IPS DF 19.7 (cell line): ENCODE data around the gene THADA.

Experiments used
- DNase-seq: peaks from one replicate; pipeline ENCODE4 v3.0.0-alpha.2; 2013; ENCODE audit warnings: low read depth, low spot score

Gene THADA

DNA sequence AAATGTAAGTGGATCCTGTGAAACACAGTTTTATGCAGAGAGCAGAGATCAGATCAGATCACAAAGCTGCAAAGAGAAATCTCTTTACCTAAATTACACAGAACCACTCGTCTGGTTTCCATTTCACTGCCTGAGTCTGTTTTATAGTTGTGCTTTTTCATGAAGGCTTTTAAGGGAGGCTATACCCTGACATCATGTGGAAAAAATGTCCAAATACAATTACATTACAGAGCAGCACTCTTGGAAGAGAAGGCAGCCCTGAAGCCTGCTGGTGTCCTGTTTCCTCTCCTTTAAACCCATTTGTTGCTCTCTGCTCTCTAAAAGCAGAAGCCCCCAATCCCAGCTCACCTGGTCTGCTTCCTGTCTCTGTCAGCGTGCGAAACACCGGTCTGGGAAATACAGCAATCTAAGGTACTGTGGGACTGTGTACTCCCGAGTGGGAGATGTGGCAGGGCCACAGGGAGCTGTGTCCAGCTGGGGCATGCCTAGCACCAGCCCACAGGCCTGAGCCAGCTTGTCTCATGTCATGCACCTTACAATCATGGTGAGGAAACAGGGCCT is 344.6 kb downstream of the THADA start:
- DNase-seq, result no peak

DNA sequence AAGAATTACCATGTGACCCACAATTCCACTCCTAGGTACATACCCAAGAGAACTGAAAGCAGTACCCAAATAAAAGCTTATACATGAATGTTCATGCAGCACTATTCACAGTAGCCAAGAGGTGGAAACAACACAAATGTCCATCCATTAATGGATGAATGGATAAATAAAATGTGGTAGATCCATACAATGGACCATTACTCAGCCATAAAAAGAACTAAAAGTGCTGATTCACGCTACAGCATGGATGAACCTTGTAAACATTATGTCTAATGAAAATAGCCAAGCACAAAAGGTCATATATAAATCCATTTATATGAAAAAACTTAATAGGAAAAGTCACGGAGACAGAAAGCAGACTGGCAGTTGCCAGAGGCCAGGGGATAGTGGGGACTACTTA is 345.8 kb downstream of the THADA start:
- DNase-seq, result no peak

GRCh38 chr2:43248621-43249020 is 347.2 kb downstream of the THADA start:
- no peak for DNase-seq

- no peak for DNase-seq
These were observed 349.2 kb downstream of the THADA start for GRCh38 chr2:43246641-43247040.

DNA sequence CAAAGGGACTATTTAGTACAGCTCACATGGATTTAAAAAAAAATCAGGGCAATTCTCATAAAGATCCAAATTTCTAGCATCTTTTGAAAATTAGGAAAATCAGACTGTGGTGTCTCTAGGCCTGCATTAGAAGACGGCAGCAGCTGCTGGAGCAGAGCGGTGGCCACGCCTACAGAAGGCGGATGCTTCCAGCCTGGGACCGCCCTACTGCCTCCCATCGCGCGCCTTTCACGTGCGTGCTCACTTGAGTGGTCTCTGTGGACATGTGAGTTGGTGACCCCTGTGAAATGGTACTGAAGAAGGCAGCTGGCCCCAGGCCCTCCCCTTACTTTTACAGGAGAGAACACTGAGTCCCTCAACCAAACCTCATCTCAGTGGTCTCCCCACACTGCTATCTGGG is 354.3 kb downstream of the THADA start:
- DNase-seq, result no peak

- DNase-seq, result no peak
These were observed 355.1 kb downstream of the THADA start for GRCh38 chr2:43240766-43241150.

DNA sequence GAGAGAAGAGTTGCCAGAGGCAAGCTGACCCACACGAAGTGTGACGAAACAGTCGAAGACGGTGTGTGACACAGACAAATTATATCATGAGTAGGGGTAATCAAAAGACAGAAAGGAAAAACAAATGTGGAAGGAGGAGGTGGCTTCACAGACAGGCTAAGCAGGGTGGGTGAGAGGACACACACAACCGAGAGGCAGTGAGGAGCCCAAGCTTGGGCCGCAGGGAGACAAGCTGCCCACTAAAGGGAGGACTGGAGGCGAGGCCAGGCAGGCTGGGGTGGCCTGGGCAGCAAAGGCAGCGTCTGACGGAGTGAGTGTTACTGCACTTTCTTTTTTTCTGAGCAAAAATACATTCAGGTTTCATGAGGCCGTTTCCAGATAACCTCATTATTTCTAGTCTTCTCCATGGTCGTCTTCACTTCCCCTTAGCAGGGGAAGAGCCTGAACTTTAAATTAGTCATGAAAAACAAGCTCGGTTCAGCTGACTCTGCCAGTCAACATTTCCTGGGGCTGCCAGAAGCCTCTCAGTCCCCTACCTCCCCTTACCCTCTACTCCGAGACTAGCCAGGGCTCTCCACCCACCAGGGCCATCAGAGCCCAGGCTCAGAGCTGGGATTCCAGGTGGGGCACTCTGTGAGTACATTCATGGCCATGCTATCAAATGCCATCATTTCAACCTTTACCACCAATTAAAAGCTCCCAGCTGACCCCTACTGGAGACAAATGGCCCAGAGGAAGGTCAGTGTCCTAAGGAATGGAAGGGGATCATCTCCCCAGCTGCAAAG is 355.7 kb downstream of the THADA start:
- no peak for DNase-seq

DNA sequence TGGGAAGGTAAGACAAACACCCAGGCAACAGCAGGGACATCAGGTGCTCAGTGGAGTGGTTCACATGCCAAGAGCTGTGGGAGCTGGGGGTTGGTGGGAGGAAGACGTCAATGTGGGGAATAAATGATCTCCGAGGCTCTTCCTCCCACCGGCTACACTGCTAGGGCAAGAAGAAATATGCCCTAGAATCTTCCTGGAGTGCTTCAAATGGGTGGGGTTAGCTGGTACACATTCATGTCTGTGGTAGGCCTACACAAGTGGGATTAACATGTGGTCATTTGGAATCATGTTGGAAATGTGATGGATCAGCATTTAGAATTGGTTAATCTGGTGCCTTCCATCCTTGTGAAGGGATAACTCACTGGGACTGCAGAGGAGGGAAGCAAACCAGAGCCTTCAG is 357.0 kb downstream of the THADA start:
- DNase-seq, result no peak

- DNase-seq, result no peak
These were observed 357.7 kb downstream of the THADA start for GRCh38 chr2:43238176-43238575.

DNA sequence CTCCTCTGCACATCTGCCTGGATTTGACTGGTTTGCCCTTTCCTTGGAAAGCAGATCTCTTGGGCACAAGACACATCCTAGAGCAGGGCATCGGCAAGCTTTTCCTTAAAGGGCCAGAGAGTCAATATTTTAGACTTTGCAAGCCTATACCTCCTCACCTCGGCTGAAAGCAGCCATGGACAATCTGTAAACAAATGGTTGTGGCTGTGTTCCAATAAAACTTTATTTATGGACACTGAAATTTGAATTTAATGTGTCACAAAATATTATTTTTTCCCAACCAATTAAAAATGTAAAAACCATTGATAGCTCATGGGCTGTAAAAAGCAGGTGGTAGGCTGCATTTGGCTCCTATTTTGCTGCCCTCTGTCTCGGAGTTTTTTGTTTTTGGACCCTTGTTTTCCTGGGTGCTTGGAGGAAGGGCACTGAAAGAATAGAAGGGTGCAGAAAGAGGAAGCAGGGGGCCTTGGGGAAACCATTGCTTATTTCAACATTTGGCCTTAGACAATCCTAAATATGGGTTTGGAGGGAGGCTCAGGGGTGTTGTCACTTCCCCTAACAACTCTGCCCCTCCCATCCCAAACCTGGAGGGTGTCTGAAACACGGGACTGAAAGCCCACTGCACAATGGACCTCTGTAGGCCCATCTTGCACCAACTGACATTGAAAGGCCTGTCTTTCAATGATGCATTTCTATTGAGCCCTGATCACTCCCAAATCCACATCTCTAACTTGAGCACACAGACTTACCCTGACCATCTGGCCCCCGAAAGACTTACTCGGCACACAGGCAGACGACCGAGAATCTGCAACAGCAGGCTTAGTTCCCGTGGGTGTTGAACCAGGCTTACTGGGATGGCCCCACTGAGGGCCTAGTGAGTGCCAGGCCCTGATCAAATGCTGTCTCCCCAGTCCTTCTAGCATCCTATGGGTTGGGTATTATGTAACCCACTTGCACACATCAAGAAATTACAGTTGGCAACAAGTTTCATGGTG is 362.3 kb downstream of the THADA start:
- no peak for DNase-seq

DNA sequence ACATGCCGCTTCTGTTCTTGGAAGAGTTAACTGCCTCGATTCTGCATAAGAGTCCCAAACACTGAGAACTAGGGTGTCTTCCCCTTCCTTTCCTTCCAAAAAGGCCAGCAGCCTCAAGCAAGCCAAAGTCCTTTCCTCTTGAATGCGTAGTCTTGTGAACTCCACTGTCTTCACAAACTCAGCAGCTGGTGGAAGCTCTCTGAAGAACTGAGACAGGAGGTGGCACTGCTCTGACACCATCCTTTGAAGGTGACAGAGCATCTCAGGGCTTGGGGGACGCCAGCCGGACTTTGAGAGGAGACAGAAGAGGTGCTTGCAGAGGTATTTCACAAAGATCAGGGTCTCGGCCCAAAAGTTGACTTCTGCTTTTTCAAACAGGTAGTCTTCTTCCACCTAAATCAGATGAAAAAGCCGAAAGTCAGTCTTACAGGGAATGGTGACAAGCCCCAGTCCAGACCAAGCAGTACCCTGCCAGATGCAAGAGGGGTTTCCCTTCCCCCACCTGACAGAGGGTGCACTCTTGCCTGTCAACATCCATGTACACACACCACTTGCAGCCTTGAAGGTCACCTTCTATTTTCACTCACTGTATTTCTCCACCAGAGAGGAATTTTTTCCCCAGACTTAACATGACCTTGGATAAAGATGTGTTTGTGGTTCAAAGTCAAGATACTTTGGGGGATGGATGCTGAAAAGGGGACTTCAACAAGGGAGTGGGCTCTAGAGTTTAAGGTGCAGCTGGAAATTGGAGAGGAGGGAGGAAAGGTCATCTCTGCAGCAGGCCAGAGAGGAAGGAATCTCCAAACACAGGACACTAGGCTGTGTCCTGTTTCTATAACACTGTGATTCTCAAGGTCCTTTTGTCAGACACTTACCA is 364.6 kb downstream of the THADA start:
- DNase-seq, result no peak

DNA sequence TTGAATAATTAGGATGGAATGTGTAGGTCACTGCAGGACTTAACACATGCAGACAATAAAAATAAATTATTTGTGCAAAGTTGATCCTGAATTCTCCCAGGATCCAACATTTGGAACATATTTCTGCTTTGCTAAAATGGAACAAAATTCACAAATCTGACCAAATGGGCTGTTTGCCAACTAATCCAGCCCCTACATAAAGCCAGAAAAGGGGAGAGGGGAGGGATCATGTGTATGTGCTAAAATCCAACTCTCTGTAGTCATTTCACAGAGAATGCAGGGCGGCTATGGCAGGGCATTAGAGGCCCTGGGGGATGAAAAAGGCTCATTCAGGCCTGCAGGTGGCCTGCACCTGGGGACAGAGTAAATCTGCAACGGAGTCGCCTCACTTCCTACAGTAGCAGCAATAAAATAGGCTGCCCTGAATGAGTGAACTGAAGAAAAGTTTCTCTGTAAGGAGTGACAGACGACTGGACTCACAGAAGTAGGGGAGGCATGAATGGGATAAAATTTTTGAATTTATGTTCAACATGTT is 365.4 kb downstream of the THADA start:
- DNase-seq, result no peak

DNA sequence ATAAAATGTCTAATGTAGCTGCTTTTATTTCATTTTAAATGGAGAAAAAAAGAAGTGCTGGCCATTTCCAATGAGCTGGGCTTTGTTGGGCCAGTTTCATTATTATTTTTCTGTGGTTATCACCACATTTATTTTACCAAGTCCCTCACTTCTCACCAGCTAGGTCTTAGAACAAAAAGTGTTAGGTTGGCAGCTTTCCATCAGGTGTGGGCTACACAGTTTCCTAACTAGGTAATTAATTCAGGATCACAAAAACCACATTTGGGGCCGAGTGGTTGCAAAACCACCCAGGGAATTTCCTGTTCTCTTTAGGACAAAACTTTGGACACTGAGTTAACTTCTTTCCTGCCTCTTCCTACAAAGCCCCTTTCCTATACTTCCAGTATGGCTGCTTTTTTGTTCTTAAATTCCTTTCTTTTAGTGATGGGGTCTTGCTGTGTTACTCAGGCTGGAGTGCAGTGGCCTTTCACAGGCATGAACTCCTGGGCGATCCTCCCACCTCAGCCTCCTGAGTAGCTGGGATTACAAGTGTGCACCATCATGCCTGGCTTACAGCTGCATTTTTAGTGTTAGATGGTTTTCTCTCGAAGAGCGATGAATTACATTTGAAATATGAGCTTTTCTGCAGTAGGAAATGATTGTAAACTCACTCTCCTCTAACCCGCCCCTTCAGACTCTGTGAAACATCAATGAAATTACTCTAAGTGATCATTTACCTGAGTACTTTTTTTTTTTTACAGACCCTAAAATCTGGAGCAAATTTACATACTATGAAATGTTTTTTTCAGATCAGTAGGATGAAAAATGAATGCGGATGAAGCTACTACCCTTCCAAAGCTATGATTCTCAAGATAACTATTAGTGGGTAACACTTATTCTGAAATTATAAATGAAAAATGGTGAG is 366.8 kb downstream of the THADA start:
- no peak for DNase-seq

- no peak for DNase-seq
These were observed 367.5 kb downstream of the THADA start for GRCh38 chr2:43228321-43228751.

- no peak for DNase-seq
These were observed 368.0 kb downstream of the THADA start for GRCh38 chr2:43227830-43228281.

- DNase-seq, result no peak
These were observed 368.6 kb downstream of the THADA start for GRCh38 chr2:43226955-43227829.

DNA sequence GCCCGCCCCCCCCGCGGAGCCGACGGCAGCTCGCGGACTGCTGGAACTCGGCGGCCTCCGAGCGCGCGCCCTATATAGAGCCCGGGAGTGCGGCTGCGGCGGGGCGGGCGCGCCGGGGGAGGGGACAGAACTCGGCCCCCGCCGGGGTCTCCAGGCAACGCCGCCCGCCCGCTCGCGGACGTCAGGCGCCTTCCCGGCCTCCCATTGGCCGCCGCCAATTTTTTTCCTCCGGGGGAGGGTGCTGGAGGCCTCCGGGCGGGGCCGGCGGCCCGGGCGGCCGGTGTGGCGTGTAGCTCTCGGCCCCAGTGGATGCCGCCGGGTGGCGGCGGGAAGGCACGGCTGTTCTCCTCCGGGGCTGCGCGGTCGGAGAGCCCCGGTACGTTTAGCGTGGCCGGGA is 369.3 kb downstream of the THADA start, which contains the start of gene ZFP36L2:
ZFP36L2 (minus strand) TSS at position 49 of the 397 bp plus-strand sequence. CDS start 291 bp downstream, outside the sequence.
- DNase-seq, result no peak

DNA sequence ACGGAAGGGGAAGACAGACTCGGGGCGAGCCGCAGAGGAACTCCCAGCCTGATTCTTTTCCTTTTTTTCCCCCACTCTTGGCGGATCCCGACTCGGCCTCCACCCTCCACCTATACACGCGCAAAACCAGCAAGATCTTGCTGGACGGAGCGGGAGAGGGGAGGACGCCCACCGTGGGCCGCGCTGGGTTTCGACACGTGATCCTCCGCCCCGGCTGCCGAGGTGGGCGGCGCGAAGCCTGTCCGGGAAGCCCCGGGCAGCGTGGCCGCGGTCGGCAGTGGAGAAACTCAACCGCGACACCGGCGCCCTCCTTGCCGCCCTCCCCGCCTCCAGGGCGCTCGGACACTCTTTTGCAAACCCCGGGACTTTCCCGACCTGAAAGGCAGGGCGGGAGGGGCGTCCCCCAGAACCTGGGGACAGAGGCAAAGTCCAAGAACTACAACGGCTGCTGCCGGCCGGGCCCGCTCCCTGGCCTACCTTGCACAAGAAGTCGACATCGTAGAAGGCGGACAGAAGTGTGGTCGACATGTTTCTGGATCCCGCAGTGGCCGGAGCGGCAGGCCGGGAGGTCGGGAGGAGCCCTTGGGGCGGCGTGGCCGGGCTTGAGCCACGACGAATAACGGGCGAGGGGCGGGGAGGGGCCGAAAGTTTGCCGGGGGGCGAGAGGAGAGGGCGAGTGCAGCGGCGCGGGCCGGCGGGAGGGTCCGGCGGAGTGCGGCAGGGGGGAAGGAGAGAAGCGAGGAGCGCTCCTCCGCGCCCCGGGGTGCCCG is 369.9 kb downstream of the THADA start:
- DNase-seq, result no peak
